ENCODE results near the gene CEP170B.

DNA sequence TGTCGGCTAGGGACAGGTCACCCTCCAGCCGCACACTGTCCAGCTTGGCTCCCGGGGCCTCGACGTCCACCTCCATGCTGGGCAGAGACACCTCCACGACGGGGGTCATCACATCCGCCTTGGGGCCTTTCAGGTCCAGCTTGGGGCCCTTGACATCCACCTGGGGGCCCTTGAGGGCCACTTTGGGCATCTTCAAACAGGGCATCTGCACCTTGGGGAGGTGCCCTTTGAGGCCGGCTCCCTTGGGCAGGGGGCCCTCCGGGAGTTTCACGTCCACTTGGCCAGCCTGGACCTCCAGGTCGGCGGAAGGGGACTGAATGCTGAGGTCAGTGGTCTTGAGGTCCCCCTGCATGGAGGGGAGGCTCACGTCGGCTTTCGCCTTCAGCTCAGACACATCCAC, 77.5 kb downstream of the CEP170B start:
- TF ChIP-seq REST (IDR thresholded peaks at IDR 0.05; ENCODE audit: insufficient replicate concordance, low read depth) (no peak), GABPA (IDR thresholded peaks at IDR 0.05; ENCODE audit: low read depth) (no peak), POLR2AphosphoS5 (IDR thresholded peaks at IDR 0.05; ENCODE audit: low read depth) (no peak)
- TF ChIP-seq, protein P1, sequence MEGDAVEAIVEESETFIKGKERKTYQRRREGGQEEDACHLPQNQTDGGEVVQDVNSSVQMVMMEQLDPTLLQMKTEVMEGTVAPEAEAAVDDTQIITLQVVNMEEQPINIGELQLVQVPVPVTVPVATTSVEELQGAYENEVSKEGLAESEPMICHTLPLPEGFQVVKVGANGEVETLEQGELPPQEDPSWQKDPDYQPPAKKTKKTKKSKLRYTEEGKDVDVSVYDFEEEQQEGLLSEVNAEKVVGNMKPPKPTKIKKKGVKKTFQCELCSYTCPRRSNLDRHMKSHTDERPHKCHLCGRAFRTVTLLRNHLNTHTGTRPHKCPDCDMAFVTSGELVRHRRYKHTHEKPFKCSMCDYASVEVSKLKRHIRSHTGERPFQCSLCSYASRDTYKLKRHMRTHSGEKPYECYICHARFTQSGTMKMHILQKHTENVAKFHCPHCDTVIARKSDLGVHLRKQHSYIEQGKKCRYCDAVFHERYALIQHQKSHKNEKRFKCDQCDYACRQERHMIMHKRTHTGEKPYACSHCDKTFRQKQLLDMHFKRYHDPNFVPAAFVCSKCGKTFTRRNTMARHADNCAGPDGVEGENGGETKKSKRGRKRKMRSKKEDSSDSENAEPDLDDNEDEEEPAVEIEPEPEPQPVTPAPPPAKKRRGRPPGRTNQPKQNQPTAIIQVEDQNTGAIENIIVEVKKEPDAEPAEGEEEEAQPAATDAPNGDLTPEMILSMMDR (IDR thresholded peaks at IDR 0.05; ENCODE audit: insufficient read depth, low read length), result no peak
